H1 (cell line): ENCODE data around the gene ZFPL1. TPM values are rescaled to one million over a fixed set of nuclear protein-coding genes. Genes with fewer than 3 reads are reported as not detected.

Experiments used
- CTCF ChIA-PET: fragments of 300-600 bp; sonication (Branson Sonifier 250); formaldehyde crosslinking; loops from one replicate; lab custom pipeline; 2021; ENCODE audit not compliant: partially characterized antibody; lab: Charles Lee
- POLR2A ChIA-PET: fragments of 300-600 bp; sonication (Branson Sonifier 250); formaldehyde crosslinking; loops from one replicate; lab custom pipeline; 2021; ENCODE audit warnings: inconsistent platforms; ENCODE audit not compliant: partially characterized antibody; lab: Charles Lee
- DNase-seq, 2 experiments: peaks; one replicate each; pipeline versions ENCODE4 v3.0.0 to v3.0.0-alpha.2; 2010 to 2022; ENCODE audit warnings: low spot score in 2 of 2, low read depth in 1 of 2, mixed read lengths in 1 of 2
- FAIRE-seq: peaks from 2 replicates; lab custom pipeline; 2011; peaks lifted over from hg19 to GRCh38; lab: Jason Lieb, UNC
- H2AFZ ChIP-seq: 2 replicates; pipeline ENCODE4 v1.8.1; 2012; ENCODE audit warnings: low read length, inconsistent platforms
- H2AK5ac ChIP-seq: 2 replicates; pipeline ENCODE4 v1.6.1; 2013; ENCODE audit warnings: low read depth, low read length
- H2BK120ac ChIP-seq: replicated peaks from 2 replicates; pipeline ENCODE3; 2013; ENCODE audit warnings: low read depth, low read length, inconsistent platforms
- H2BK12ac ChIP-seq: 2 replicates; pipeline ENCODE4 v1.6.1; 2013; ENCODE audit warnings: low read depth, low read length
- H2BK15ac ChIP-seq: 2 replicates; pipeline ENCODE4 v1.6.1; 2013; ENCODE audit warnings: low read length
- H2BK20ac ChIP-seq: 2 replicates; pipeline ENCODE4 v1.6.1; 2013; ENCODE audit warnings: low read length
- H2BK5ac ChIP-seq: 2 replicates; pipeline ENCODE4 v1.6.1; 2013; ENCODE audit warnings: low read depth, low read length
- H3K14ac ChIP-seq: 2 replicates; pipeline ENCODE4 v1.6.1; 2013; ENCODE audit warnings: inconsistent platforms; ENCODE audit not compliant: insufficient read length
- H3K18ac ChIP-seq: 2 replicates; pipeline ENCODE4 v1.6.1; 2013; ENCODE audit warnings: low read length; ENCODE audit errors: extremely low read depth
- H3K23ac ChIP-seq: 2 replicates; pipeline ENCODE4 v1.6.1; 2013; ENCODE audit warnings: inconsistent platforms; ENCODE audit not compliant: insufficient read length
- H3K23me2 ChIP-seq: 2 replicates; pipeline ENCODE4 v1.6.1; 2013; ENCODE audit warnings: low read depth, low read length
- H3K27ac ChIP-seq: 2 replicates; pipeline ENCODE4 v1.6.1; 2011; ENCODE audit warnings: low read depth, low read length, inconsistent platforms
- H3K27me3 ChIP-seq, 4 experiments: replicated peaks in 1 of 4; 1 replicate in 1 of 4; 2 replicates in 3 of 4; pipeline versions ENCODE4 v1.6.1 to v1.8.1; 2011 to 2013; ENCODE audit warnings: low read length in 3 of 4, mild to moderate bottlenecking in 3 of 4, inconsistent platforms in 2 of 4, mixed read lengths in 2 of 4, moderate library complexity in 1 of 4; ENCODE audit not compliant: control insufficient read depth in 3 of 4, insufficient read depth in 3 of 4; ENCODE audit errors: extremely low read depth in 1 of 4
- H3K36me3 ChIP-seq, 4 experiments: 2 replicates each; pipeline versions ENCODE4 v1.6.1 to v1.8.1; 2011 to 2013; ENCODE audit warnings: mild to moderate bottlenecking in 4 of 4, low read length in 3 of 4, moderate library complexity in 2 of 4, control low read depth in 1 of 4, inconsistent platforms in 1 of 4; ENCODE audit not compliant: insufficient read depth in 4 of 4, control insufficient read depth in 2 of 4
- H3K4ac ChIP-seq: replicated peaks from 2 replicates; pipeline ENCODE3; 2013; ENCODE audit warnings: low read length, low read depth, mixed read lengths, inconsistent platforms; ENCODE audit not compliant: insufficient read length
- H3K4me1 ChIP-seq, 4 experiments: replicated peaks in 1 of 4; 1 replicate in 1 of 4; 2 replicates in 3 of 4; pipeline versions ENCODE4 v1.6.1 to v1.8.1; 2011 to 2013; ENCODE audit warnings: low read length in 3 of 4, inconsistent platforms in 2 of 4, mixed read lengths in 1 of 4; ENCODE audit not compliant: insufficient read depth in 4 of 4, control insufficient read depth in 3 of 4
- H3K4me2 ChIP-seq, 2 experiments: 2 replicates each; pipeline versions ENCODE4 v1.6.1 to v1.8.1; 2011 to 2013; ENCODE audit warnings: low read depth in 2 of 2, low read length in 2 of 2, control low read depth in 1 of 2, inconsistent platforms in 1 of 2, mild to moderate bottlenecking in 1 of 2; ENCODE audit not compliant: insufficient read depth in 1 of 2
- H3K4me3 ChIP-seq, 4 experiments: fragments of 200-600, 300-600 bp in 1 of 4; sonication (generic), shearing (Covaris generic), sonication (Bioruptor Twin) in 1 of 4; 2 replicates each; pipeline versions ENCODE4 v1.5.1 to v1.8.1; 2011 to 2016; ENCODE audit warnings: low read length in 4 of 4, low read depth in 3 of 4, control low read depth in 2 of 4, inconsistent platforms in 2 of 4, mild to moderate bottlenecking in 2 of 4, mixed read lengths in 1 of 4, moderate library complexity in 1 of 4; ENCODE audit not compliant: insufficient read depth in 2 of 4; ENCODE audit errors: extremely low read depth in 1 of 4
- H3K56ac ChIP-seq: replicated peaks from 2 replicates; pipeline ENCODE3; 2013; ENCODE audit warnings: low read depth, mild to moderate bottlenecking, mixed read lengths, low read length, inconsistent platforms; ENCODE audit not compliant: insufficient read length
- H3K79me1 ChIP-seq: 2 replicates; pipeline ENCODE4 v1.6.1; 2013; ENCODE audit warnings: low read depth, low read length, control low read depth
- H3K79me2 ChIP-seq, 2 experiments: 2 replicates each; pipeline versions ENCODE4 v1.6.1 to v1.8.1; 2012 to 2013; ENCODE audit warnings: low read length in 2 of 2, mild to moderate bottlenecking in 2 of 2, inconsistent platforms in 1 of 2; ENCODE audit not compliant: insufficient read depth in 2 of 2, control insufficient read depth in 1 of 2
- H3K9ac ChIP-seq, 4 experiments: replicated peaks in 1 of 4; 1 replicate in 1 of 4; 2 replicates in 3 of 4; pipeline versions ENCODE4 v1.6.1 to v1.8.1; 2011 to 2013; ENCODE audit warnings: low read depth in 3 of 4, low read length in 3 of 4, control low read depth in 2 of 4, mild to moderate bottlenecking in 2 of 4, moderate library complexity in 2 of 4, inconsistent platforms in 1 of 4; ENCODE audit errors: extremely low read depth in 1 of 4
- H3K9me3 ChIP-seq, 2 experiments: 2 replicates each; pipeline versions ENCODE4 v1.6.1 to v1.8.1; 2012 to 2013; ENCODE audit warnings: mild to moderate bottlenecking in 2 of 2, moderate library complexity in 2 of 2, control low read depth in 1 of 2, inconsistent platforms in 1 of 2, low read depth in 1 of 2, low read length in 1 of 2, mixed read lengths in 1 of 2; ENCODE audit not compliant: insufficient read depth in 2 of 2
- H4K20me1 ChIP-seq, 2 experiments: replicated peaks in 1 of 2; 2 replicates each; pipeline versions ENCODE3 to v1.8.1; 2011 to 2013; ENCODE audit warnings: inconsistent platforms in 2 of 2, low read length in 2 of 2, mild to moderate bottlenecking in 1 of 2; ENCODE audit not compliant: insufficient read depth in 2 of 2, control insufficient read depth in 1 of 2
- H4K5ac ChIP-seq: 2 replicates; pipeline ENCODE4 v1.6.1; 2013; ENCODE audit warnings: low read length, low read depth, mixed read lengths, inconsistent platforms; ENCODE audit not compliant: insufficient read length
- H4K8ac ChIP-seq: 2 replicates; pipeline ENCODE4 v1.8.0; 2013; ENCODE audit warnings: mild to moderate bottlenecking, moderate library complexity, low read length, inconsistent platforms; ENCODE audit not compliant: insufficient read depth; ENCODE audit errors: extremely low read depth
- H4K91ac ChIP-seq: replicated peaks from 2 replicates; pipeline ENCODE3; 2013; ENCODE audit warnings: low read length, mixed read lengths, inconsistent platforms; ENCODE audit not compliant: insufficient read length
- BRCA1 ChIP-seq: IDR thresholded peaks from 2 replicates; pipeline ENCODE4 v1.6.1; 2012; ENCODE audit warnings: low read depth, low read length, improper control_type of control experiment
- EP300 ChIP-seq, 2 experiments: IDR thresholded peaks; 1 replicate in 1 of 2; 2 replicates in 1 of 2; pipeline ENCODE4 v1.6.1; 2011 to 2012; ENCODE audit warnings: low read depth in 2 of 2, low read length in 2 of 2, mild to moderate bottlenecking in 2 of 2, borderline replicate concordance in 1 of 2, inconsistent platforms in 1 of 2, moderate library complexity in 1 of 2
- MAFK ChIP-seq: IDR thresholded peaks from 2 replicates; pipeline ENCODE4 v1.6.1; 2012; ENCODE audit warnings: low read depth, mild to moderate bottlenecking, improper control_type of control experiment, low read length
- TCF12 ChIP-seq: IDR thresholded peaks from 2 replicates; pipeline ENCODE4 v1.6.1; 2011; ENCODE audit warnings: low read depth, mild to moderate bottlenecking, low read length
- WGBS, 2 experiments: shearing (Covaris generic) in 1 of 2; methylation state at CpG; one replicate each; pipeline versions ENCODE4 v1.1.6 to v1.1.7; 2013 to 2015; ENCODE audit warnings: low lambda C conversion rate in 2 of 2, mixed read lengths in 2 of 2, inconsistent platforms in 1 of 2, low coverage in 1 of 2, missing lambda C conversion rate in 1 of 2; ENCODE audit not compliant: insufficient replicate concordance in 2 of 2, insufficient coverage in 1 of 2, insufficient read length in 1 of 2; ENCODE audit errors: extremely low coverage in 1 of 2, missing lambda C conversion rate in 1 of 2; 5-methylcytosine and 5-hydroxymethylcytosine counted together
- polyA plus RNA-seq, 7 experiments: library from polyadenylated mRNA; depleted of rRNA in 3 of 7; stranded (reverse) in 5 of 7; unstranded in 2 of 7; fragments of >200 nt in 5 of 7; fragments of 200-250 nt in 2 of 7; gene quantifications; 1 replicate in 5 of 7; 2 replicates in 1 of 7; 4 replicates in 1 of 7; pipeline versions ENCODE4 v1.2.1 to v1.2.3, GENCODE V29; 2011 to 2013; ENCODE audit warnings: missing spikeins in 2 of 7, mixed read lengths in 2 of 7
- total RNA-seq: library from RNA; stranded (reverse); fragmentation: NEBNext Ultra II Directional; extraction: Animal tissue kit (Norgen Biotek cat#: 25700); gene quantifications from 2 replicates; pipeline ENCODE4 v1.2.1, GENCODE V29; 2021

The ZFPL1 gene
- total and polyA plus RNA-seq, 2 of the 8 experiments (the other 6 are each of a cell fraction or from before 2014, with no cell fraction given) = 21.5 to 76.8 TPM

GRCh38 chr11:65110354-65110861 lies 26.4 kb downstream of the ZFPL1 start:
- Histone ChIP-seq H4K8ac (no peak overlapping the region), H3K79me2 (no peaks in the 10 kb centered on the region), H2AK5ac (no peak overlapping the region), H2BK12ac (no peak overlapping the region), H3K27ac (no peak overlapping the region), H3K36me3 (peaks cover 0 to 13% (median 0%) of the 10 kb centered on the region in 4 experiments; a peak in 1 of 8 replicates), H3K23me2 (peaks cover 12% of the 10 kb centered on the region; the same call in 1 of the 2 replicates), H3K4ac (no peak overlapping the region), H3K4me3 (no peak overlapping the region), H4K91ac (no peak overlapping the region), H3K9ac (no peak overlapping the region), H3K9me3 (no peaks in the 10 kb centered on the region), H2BK120ac (no peak overlapping the region), H3K18ac (no peak overlapping the region), H3K4me2 (peak overlapping the region in 1 of 2 experiments; percentile 41; a peak in 1 of 4 replicates), H3K23ac (no peak overlapping the region), H3K4me1 (peaks cover 2 to 18% (median 12%) of the 10 kb centered on the region in 4 experiments), H3K56ac (no peak overlapping the region), H2BK5ac (no peak overlapping the region), H4K20me1 (peaks cover 0 to 19% of the 10 kb centered on the region in 2 experiments), H3K27me3 (no peaks in the 10 kb centered on the region), H2BK15ac (no peak overlapping the region), H4K5ac (no peak overlapping the region), H3K79me1 (peaks cover 7% of the 10 kb centered on the region; the same call in 1 of the 2 replicates), H3K14ac (no peak overlapping the region), H2AFZ (no peak overlapping the region), H2BK20ac (no peak overlapping the region)
- FAIRE-seq = peak; percentile 94
- 32% methylated on average over 17 of the region's 18 CpGs; no CpG with 5 or more reads in 1 of the 2 experiments for WGBS, 2 experiments
- DNase-seq = peak; percentile 84 to 100
- ChIA-PET CTCF (interaction anchor here (0.5 to 7.9 kb wide), 48 partner anchors 7 to 323 kb away, joined by 3 to 85 read pairs (median 3); partner anchors contain the start of genes FAU, MAJIN, MRPL49 and SNX15), POLR2A (interaction anchor here (0.6 to 17.4 kb wide), 16 partner anchors 8 to 387 kb away, joined by 3 to 305 read pairs (median 7); partner anchors contain the start of genes ARL2, CDCA5, FAU and MRPL49)
- no peak for TF ChIP-seq BRCA1
- TF ChIP-seq TCF12 = no peak
- TF ChIP-seq EP300 (IDR thresholded peaks at IDR 0.05; ENCODE audit: borderline replicate concordance in 1 of 2, low read depth in 2 of 2, low read length in 2 of 2) = no peak
- TF ChIP-seq MAFK = no peak
